Measurements from ENCODE around the gene PHLPP1.

The PHLPP1 gene

GRCh38 chr18:62848946-62849345, 133.6 kb downstream of the PHLPP1 start:
- Histone ChIP-seq H3K9me2 (replicated peaks; ENCODE audit: low read depth, low read length) (no peaks in the 10 kb centered on the region), H3K27me3 (ENCODE audit: insufficient read depth, low read length, poor library complexity, severe bottlenecking) (no peaks in the 10 kb centered on the region), H3K36me3 (ENCODE audit: insufficient read depth, low read length) (no peaks in the 10 kb centered on the region), H4K20me1 (ENCODE audit: insufficient read depth, low read length, poor library complexity, severe bottlenecking) (no peaks in the 10 kb centered on the region), H3K4me1 (ENCODE audit: insufficient read depth, low read length, poor library complexity, severe bottlenecking) (peaks cover 22% of the 10 kb centered on the region), H3K79me2 (ENCODE audit: insufficient read depth, low read length) (peaks cover 24% of the 10 kb centered on the region), H2AFZ (ENCODE audit: low read length) (no peak overlapping the region), H3F3A (ENCODE audit: low read depth) (no peaks in the 10 kb centered on the region), H3K4me3 (ENCODE audit: low read length, poor library complexity, severe bottlenecking) (no peak overlapping the region), H3K9me3 (ENCODE audit: insufficient read depth, low read depth, low read length) (no peaks in the 10 kb centered on the region), H3K4me2 (ENCODE audit: low read depth, low read length, poor library complexity, severe bottlenecking) (no peak overlapping the region), H3K9ac (ENCODE audit: low read depth, low read length, poor library complexity, severe bottlenecking) (no peak overlapping the region)
- no peak for TF ChIP-seq CTCF (conservative IDR thresholded peaks at IDR 0.05; ENCODE audit: low read length)
- no peak for TF ChIP-seq EZH2phosphoT487 (IDR thresholded peaks at IDR 0.05; ENCODE audit: borderline replicate concordance)

GRCh38 chr18:62850619-62851306, 135.4 kb downstream of the PHLPP1 start:
- no peaks in the 10 kb centered on the region for H3K36me3 ChIP-seq (ENCODE audit: insufficient read depth, low read length)
- TF ChIP-seq CTCF (conservative IDR thresholded peaks at IDR 0.05; ENCODE audit: low read length) (no peak), EZH2phosphoT487 (IDR thresholded peaks at IDR 0.05; ENCODE audit: borderline replicate concordance) (no peak)
- H3K9ac ChIP-seq (ENCODE audit: low read depth, low read length, poor library complexity, severe bottlenecking): no peak overlapping the region
- H3K27me3 ChIP-seq (ENCODE audit: insufficient read depth, low read length, poor library complexity, severe bottlenecking): no peaks in the 10 kb centered on the region
- peaks cover 23% of the 10 kb centered on the region for H3K79me2 ChIP-seq (ENCODE audit: insufficient read depth, low read length)
- H3F3A ChIP-seq (ENCODE audit: low read depth): no peaks in the 10 kb centered on the region
- no peak overlapping the region for H2AFZ ChIP-seq (ENCODE audit: low read length)
- H3K4me3 ChIP-seq (ENCODE audit: low read length, poor library complexity, severe bottlenecking): no peak overlapping the region
- H3K4me1 ChIP-seq (ENCODE audit: insufficient read depth, low read length, poor library complexity, severe bottlenecking): peaks cover 21% of the 10 kb centered on the region
- H3K4me2 ChIP-seq (ENCODE audit: low read depth, low read length, poor library complexity, severe bottlenecking): no peak overlapping the region
- H3K9me2 ChIP-seq (replicated peaks; ENCODE audit: low read depth, low read length): no peaks in the 10 kb centered on the region
- H3K9me3 ChIP-seq (ENCODE audit: insufficient read depth, low read depth, low read length): no peaks in the 10 kb centered on the region
- no peaks in the 10 kb centered on the region for H4K20me1 ChIP-seq (ENCODE audit: insufficient read depth, low read length, poor library complexity, severe bottlenecking)

- Histone ChIP-seq H3K9ac (ENCODE audit: low read depth, low read length, poor library complexity, severe bottlenecking) (no peak overlapping the region), H3F3A (ENCODE audit: low read depth) (no peaks in the 10 kb centered on the region), H3K9me2 (replicated peaks; ENCODE audit: low read depth, low read length) (no peaks in the 10 kb centered on the region), H2AFZ (ENCODE audit: low read length) (no peak overlapping the region), H3K27me3 (ENCODE audit: insufficient read depth, low read length, poor library complexity, severe bottlenecking) (no peaks in the 10 kb centered on the region), H3K9me3 (ENCODE audit: insufficient read depth, low read depth, low read length) (no peaks in the 10 kb centered on the region), H3K4me2 (ENCODE audit: low read depth, low read length, poor library complexity, severe bottlenecking) (no peak overlapping the region), H3K79me2 (ENCODE audit: insufficient read depth, low read length) (peaks cover 17% of the 10 kb centered on the region), H3K36me3 (ENCODE audit: insufficient read depth, low read length) (no peaks in the 10 kb centered on the region), H3K4me1 (ENCODE audit: insufficient read depth, low read length, poor library complexity, severe bottlenecking) (peaks cover 14% of the 10 kb centered on the region), H4K20me1 (ENCODE audit: insufficient read depth, low read length, poor library complexity, severe bottlenecking) (no peaks in the 10 kb centered on the region), H3K4me3 (ENCODE audit: low read length, poor library complexity, severe bottlenecking) (no peak overlapping the region)
- TF ChIP-seq CTCF (conservative IDR thresholded peaks at IDR 0.05; ENCODE audit: low read length): no peak
- TF ChIP-seq EZH2phosphoT487 (IDR thresholded peaks at IDR 0.05; ENCODE audit: borderline replicate concordance): no peak
Measured at GRCh38 chr18:62852851-62853250, 137.5 kb downstream of the PHLPP1 start.
